Colonic mucosa (tissue), 4 donors: ENCODE measurements around the gene SERPINB4. TPM values are rescaled to one million over a fixed set of nuclear protein-coding genes. Genes with fewer than 3 reads are reported as not detected.
"Not testable (repeated sequence)": the region's sequence is repeated elsewhere in the genome, so short reads cannot be mapped to it uniquely, and the experiment has no call there.

Experiments used
- DNase-seq: peaks from one replicate; pipeline ENCODE4 v3.0.0-alpha.2; 2020
- H3K27ac ChIP-seq: fragments of 200-600 bp; one replicate; pipeline ENCODE4 v1.8.0; 2021
- H3K27me3 ChIP-seq: fragments of 200-600 bp; one replicate; pipeline ENCODE4 v1.8.0; 2021
- H3K36me3 ChIP-seq: fragments of 200-600 bp; one replicate; pipeline ENCODE4 v1.8.0; 2021
- H3K4me1 ChIP-seq: fragments of 200-600 bp; one replicate; pipeline ENCODE4 v1.8.0; 2021; ENCODE audit warnings: mild to moderate bottlenecking
- H3K4me3 ChIP-seq: fragments of 200-600 bp; one replicate; pipeline ENCODE4 v1.8.0; 2021
- H3K9ac ChIP-seq, 2 donors: one replicate each; pipeline ENCODE4 v1.7.0; 2013; ENCODE audit warnings: control low read depth in 2 of 2, low read depth in 2 of 2, low read length in 2 of 2
- H3K9me3 ChIP-seq: fragments of 200-600 bp; one replicate; pipeline ENCODE4 v1.8.0; 2021
- intact Hi-C: fragments of 100-400 bp; cut with DNase I; formaldehyde crosslinking; loops from one replicate; pipeline ENCODE4 v1.14.1; 2022
- total RNA-seq, 2 donors: library from RNA; stranded (reverse); fragmentation: NEBNext Ultra II Directional in 1 of 2; extraction: Animal tissue kit (Norgen Biotek cat#: 25700) in 1 of 2; gene quantifications; one replicate each; pipeline ENCODE4 v1.2.1, GENCODE V29; 2021
- TF ChIP-seq, protein P1 (sequence below): fragments of 200-600 bp; IDR thresholded peaks from one replicate; pipeline ENCODE4 v1.8.0; 2022; ENCODE audit warnings: antibody characterized with exemption, mild to moderate bottlenecking
- donor health status: healthy.
- donor health status: DM: no; HTN: no; CAD: no.
- donor health status: DM: no; HTN: no; CAD: no.

Gene SERPINB4
- total RNA-seq, 2 donors from 2014 or later: not detected

DNA sequence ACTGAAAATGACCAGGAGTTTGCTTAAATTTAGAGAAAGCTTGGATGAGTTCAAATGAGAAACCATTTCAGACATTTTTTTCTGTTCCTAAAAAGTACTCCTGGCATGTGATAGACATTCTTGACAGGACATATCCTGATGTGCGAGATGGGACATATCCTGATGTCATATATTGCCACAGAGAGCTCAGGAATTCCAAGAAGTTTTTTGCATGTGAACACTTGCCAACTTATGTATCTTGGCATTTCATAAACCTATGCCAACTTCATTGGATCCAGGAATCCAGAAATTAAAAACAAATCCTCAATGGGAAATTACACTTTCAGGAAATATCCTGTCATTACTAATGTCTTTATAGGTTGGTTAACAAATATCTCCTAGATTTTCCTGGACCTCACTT, 20.5 kb upstream of the SERPINB4 start:
- H3K4me3 ChIP-seq: no peak overlapping the region
- no peaks in the 10 kb centered on the region for H3K9me3 ChIP-seq
- H3K9ac ChIP-seq: no peak overlapping the region
- H3K27ac ChIP-seq: no peak overlapping the region
- no peaks in the 10 kb centered on the region for H3K27me3 ChIP-seq
- no peak for DNase-seq
- intact Hi-C loops: no loop called here
- TF ChIP-seq, protein P1, sequence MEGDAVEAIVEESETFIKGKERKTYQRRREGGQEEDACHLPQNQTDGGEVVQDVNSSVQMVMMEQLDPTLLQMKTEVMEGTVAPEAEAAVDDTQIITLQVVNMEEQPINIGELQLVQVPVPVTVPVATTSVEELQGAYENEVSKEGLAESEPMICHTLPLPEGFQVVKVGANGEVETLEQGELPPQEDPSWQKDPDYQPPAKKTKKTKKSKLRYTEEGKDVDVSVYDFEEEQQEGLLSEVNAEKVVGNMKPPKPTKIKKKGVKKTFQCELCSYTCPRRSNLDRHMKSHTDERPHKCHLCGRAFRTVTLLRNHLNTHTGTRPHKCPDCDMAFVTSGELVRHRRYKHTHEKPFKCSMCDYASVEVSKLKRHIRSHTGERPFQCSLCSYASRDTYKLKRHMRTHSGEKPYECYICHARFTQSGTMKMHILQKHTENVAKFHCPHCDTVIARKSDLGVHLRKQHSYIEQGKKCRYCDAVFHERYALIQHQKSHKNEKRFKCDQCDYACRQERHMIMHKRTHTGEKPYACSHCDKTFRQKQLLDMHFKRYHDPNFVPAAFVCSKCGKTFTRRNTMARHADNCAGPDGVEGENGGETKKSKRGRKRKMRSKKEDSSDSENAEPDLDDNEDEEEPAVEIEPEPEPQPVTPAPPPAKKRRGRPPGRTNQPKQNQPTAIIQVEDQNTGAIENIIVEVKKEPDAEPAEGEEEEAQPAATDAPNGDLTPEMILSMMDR: no peak
- H3K4me1 ChIP-seq: no peaks in the 10 kb centered on the region
- H3K36me3 ChIP-seq: no peaks in the 10 kb centered on the region

DNA sequence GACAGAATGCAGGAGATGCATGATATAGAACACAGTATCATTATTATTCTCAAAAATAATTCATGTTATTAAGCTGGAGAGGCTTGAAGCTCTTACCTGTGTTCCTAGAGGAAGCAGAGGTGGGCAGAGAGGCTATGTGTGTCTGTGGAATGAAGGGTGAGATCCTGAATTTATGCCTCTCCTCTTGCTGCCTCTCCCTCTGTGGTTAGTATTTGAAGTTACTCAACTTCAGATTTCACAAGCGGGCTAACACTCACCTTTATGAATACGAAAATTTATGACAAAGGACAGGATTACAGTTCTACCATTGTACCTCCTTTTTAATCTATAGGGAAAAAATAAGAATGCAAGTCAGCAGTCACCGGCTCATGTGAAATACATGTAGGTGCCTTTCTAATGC, 17.7 kb upstream of the SERPINB4 start, which contains the start of gene SERPINB3:
TSS of gene SERPINB3 (minus strand) at position 144 of the 400 bp plus-strand sequence. CDS start 677 bp downstream, outside the sequence.
- H3K27me3 ChIP-seq, H3K9ac ChIP-seq, DNase-seq, H3K4me3 ChIP-seq, H3K36me3 ChIP-seq, H3K9me3 ChIP-seq, H3K27ac ChIP-seq, H3K4me1 ChIP-seq, intact Hi-C loops: not testable (repeated sequence)

DNA sequence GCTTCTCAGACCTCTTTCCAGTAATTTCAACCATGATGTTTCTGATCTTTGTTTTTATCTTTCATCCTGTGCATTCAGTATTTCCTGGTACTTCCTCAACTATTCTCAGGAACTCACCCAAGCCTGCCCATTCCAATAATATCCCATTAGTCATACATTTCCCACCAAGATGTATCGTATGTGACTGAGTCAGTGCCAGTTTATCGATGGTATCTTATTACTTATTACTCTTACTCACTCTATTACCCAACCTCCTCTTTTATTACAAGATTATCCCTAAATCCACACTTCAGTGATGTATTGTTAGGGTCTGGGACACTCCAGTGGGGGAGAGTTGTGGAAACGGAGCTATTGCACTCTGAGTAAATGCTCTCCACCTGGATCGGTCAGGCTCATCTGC, 14.9 kb upstream of the SERPINB4 start:
- H3K27me3 ChIP-seq, DNase-seq, H3K4me3 ChIP-seq, H3K9ac ChIP-seq, intact Hi-C loops, H3K4me1 ChIP-seq, H3K27ac ChIP-seq, H3K9me3 ChIP-seq, H3K36me3 ChIP-seq: not testable (repeated sequence)

DNA sequence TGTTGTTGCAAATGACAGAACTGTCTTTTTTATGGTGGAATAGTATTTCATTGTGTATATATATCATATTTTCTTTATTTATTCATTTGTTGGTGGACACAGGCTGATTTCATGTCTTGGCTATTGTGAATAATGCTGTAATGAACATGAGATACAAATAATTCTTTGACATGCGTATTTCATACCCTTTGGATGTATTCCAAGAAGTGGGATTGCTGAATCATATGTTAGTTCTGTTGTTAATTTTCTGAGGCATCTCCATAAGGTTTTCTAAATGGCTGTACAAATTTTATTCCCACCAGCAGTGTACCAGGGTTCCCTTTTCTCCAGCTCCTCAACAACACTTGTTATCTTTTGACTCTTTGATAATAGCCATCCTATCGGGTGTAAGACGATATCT, 6.2 kb upstream of the SERPINB4 start:
- intact Hi-C loops, H3K9me3 ChIP-seq, H3K4me3 ChIP-seq: not testable (repeated sequence)

DNA sequence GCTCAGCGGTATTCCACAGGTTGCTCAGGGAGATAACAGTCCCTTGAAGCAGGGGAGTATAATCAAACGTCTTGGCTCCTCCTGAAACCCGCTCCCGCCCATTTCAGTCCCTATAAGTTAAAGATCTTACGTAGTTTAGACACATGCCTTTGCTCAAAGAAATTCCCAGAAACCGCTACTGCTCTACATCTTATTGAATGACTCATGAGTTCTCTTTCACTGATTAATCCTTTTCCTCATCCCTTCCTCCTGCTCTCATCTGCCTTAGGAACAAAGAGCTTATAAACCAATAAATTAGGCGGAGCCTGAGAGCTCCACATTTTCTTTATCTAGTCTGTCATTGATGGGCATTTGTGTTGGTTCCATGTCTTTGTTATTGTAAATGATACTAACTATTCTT, 4.2 kb upstream of the SERPINB4 start:
- DNase-seq: no peak
- no peak overlapping the region for H3K4me3 ChIP-seq
- intact Hi-C loops: no loop called here
- H3K36me3 ChIP-seq: no peaks in the 10 kb centered on the region
- H3K4me1 ChIP-seq: no peaks in the 10 kb centered on the region
- no peaks in the 10 kb centered on the region for H3K27me3 ChIP-seq
- H3K27ac ChIP-seq: no peak overlapping the region
- H3K9me3 ChIP-seq: no peaks in the 10 kb centered on the region
- TF ChIP-seq, protein P1: no peak
- no peak overlapping the region for H3K9ac ChIP-seq

More for the DNA sequence above, 6.2 kb upstream of the SERPINB4 start:
- H3K4me1 ChIP-seq, DNase-seq, H3K9ac ChIP-seq, H3K27me3 ChIP-seq, H3K27ac ChIP-seq, H3K36me3 ChIP-seq: not testable (repeated sequence)

DNA sequence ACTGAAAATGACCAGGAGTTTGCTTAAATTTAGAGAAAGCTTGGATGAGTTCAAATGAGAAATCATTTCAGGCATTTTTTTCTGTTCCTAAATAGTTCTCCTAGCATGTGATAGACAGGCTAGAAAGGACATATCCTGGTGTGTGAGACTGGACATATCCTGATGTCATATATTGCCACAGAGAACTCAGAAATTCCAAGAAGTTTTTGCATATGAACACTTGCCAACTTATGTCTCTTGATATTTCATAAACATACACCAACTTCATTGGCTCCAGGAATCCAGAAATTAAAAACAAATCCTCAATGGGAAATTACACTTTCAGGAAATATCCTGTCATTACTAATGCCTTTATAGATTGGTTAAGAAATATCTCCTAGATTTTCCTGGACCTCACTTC, 2.9 kb upstream of the SERPINB4 start:
- no peaks in the 10 kb centered on the region for H3K27me3 ChIP-seq
- TF ChIP-seq, protein P1: no peak
- H3K9ac ChIP-seq: no peak overlapping the region
- no peaks in the 10 kb centered on the region for H3K9me3 ChIP-seq
- DNase-seq: no peak
- no peaks in the 10 kb centered on the region for H3K36me3 ChIP-seq
- H3K4me1 ChIP-seq: no peaks in the 10 kb centered on the region
- H3K27ac ChIP-seq: no peak overlapping the region
- intact Hi-C loops: no loop called here
- no peak overlapping the region for H3K4me3 ChIP-seq

DNA sequence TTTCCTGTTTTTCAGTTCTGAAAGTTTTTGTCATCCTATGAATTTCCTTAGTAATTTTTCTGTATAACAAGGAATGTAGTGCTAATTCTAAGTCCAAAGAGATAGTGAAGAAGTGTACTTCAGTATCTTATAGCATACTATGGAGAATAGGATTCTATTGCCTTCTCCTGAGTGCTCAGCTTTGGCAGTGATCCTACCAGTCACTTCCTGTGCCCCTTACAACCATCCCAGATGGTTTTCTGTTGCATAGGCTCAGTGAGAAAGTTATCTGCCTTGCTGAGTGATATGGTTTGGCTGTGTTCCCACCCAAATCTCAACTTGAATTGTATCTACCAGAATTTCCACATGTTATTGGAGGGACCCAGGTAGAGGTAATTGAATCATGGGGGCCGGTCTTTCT, 638 bp upstream of the SERPINB4 start:
- H3K4me1 ChIP-seq: not testable (repeated sequence)

DNA sequence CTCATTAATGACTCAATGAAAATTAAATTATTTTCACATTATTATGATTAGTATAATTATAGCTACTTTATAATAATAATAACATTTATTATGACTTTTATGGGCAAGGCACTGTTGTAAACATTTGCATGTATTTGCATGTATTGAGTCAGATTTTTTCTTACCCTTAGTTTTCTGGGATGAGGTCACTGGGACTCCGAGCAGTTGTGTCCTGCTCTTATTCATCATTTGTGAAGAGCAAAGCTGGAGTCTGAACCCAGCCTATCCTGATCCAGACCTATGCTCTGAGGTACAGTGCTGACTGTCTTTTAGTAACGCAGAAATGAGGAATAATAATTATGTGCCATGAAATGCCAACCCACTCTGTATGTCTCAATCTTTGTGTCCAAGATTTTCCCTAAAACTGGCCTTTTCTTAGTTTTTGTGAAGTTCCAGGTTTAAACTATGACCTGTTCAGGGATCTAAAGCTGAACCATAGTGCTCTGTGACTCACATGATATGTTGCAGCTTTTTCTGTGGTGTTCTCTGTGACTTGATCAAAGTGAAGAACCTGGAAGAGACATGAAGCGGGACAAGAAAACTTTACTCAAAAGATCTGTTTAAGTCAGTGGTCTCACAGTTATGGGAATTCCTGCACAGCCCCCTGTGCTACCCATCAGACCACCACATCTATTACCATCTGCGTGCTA, 1.2 kb downstream of the SERPINB4 start:
- H3K4me1 ChIP-seq, H3K9ac ChIP-seq, H3K9me3 ChIP-seq, H3K36me3 ChIP-seq, intact Hi-C loops, H3K4me3 ChIP-seq, H3K27me3 ChIP-seq, H3K27ac ChIP-seq, DNase-seq: not testable (repeated sequence)

More for the DNA sequence above, 638 bp upstream of the SERPINB4 start:
- H3K36me3 ChIP-seq, intact Hi-C loops, H3K27ac ChIP-seq, H3K27me3 ChIP-seq, H3K9me3 ChIP-seq, H3K9ac ChIP-seq, H3K4me3 ChIP-seq, DNase-seq: not testable (repeated sequence)

DNA sequence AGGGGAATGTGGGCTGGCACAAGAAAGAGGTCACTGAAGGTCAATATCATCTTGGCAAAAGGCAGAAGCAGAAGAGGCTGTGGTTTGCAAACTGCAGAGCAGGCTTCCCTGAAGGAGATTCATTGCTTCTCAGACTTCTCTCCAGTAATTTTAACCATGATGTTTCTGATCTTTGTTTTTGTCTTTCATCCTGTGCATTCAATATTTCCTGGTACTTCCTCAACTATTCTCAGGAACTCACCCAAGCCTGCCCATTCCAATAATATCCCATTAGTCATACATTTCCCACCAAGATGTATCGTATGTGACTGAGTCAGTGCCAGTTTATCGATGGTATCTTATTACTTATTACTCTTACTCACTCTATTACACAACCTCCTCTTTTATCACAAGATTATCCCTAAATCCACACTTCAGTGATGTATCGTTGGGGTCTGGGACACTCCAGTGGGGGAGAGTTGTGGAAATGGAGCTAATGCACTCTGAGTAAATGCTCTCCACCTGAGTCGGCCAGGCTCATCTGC, 2.8 kb downstream of the SERPINB4 start:
- DNase-seq, H3K27ac ChIP-seq, H3K36me3 ChIP-seq, H3K4me1 ChIP-seq, H3K9me3 ChIP-seq, H3K4me3 ChIP-seq, intact Hi-C loops, H3K27me3 ChIP-seq, H3K9ac ChIP-seq: not testable (repeated sequence)
